HCT116 (cell line): ENCODE results near the gene C12orf57. TPM values are rescaled to one million over a fixed set of nuclear protein-coding genes. Genes with fewer than 3 reads are reported as not detected.
A peak's percentile ranks its signal among the peaks of the same experiment; 100 is the strongest.

Experiments
- ATAC-seq: fragments of 200-7000 bp; cut with Tn5 transposase; 2 replicates; pipeline ENCODE4 v1.9.1; 2020; ENCODE audit warnings: mild to moderate bottlenecking, moderate library complexity
- BruUV-seq: library from RNA; stranded (reverse); fragments of 400-500 nt; replicated peaks from 2 replicates; lab custom pipeline; 2021; lab: Mats Ljungman, UMichigan
- CTCF ChIA-PET: fragments of 300-600 bp; sonication (Branson Sonifier 250); formaldehyde crosslinking; loops from one replicate; lab custom pipeline; 2021; ENCODE audit warnings: antibody characterized with exemption; lab: Charles Lee
- POLR2A ChIA-PET: fragments of 300-600, 350-600 bp; sonication (Branson Sonifier 250); formaldehyde crosslinking; loops from one replicate; lab custom pipeline; 2021; ENCODE audit warnings: antibody characterized with exemption; lab: Charles Lee
- RAD21 ChIA-PET, 2 experiments: fragments of 300-600 bp; sonication (Branson Sonifier 250); formaldehyde crosslinking; loops; one replicate each; lab custom pipeline; 2023; ENCODE audit warnings: low total read pairs in 2 of 2; ENCODE audit not compliant: uncharacterized antibody in 2 of 2, unreplicated experiment in 2 of 2, low non-redundant PET in 1 of 2; lab: Charles Lee
- DNase-seq: peaks from one replicate; pipeline ENCODE4 v3.0.0-alpha.2; 2010; ENCODE audit warnings: low read depth, low spot score
- H2AFZ ChIP-seq: fragments of 200-600 bp; shearing (Covaris generic), sonication (generic); 2 replicates; pipeline ENCODE4 v1.6.1; 2017; ENCODE audit warnings: low read depth, mixed run types, mixed read lengths, antibody characterized with exemption, low read length; ENCODE audit not compliant: poor library complexity, severe bottlenecking
- H3K27ac ChIP-seq: 2 replicates; pipeline ENCODE4 v1.5.1; 2012; ENCODE audit warnings: low read depth, low read length
- H3K27me3 ChIP-seq: fragments of 200-600 bp; sonication (generic); 2 replicates; pipeline ENCODE4 v1.6.1; 2016; ENCODE audit warnings: mixed run types, low read length, mixed read lengths; ENCODE audit not compliant: insufficient read depth
- H3K36me3 ChIP-seq, 2 experiments: fragments of 200-500 bp in 1 of 2; fragments of 200-600 bp in 1 of 2; sonication (Bioruptor generic) in 1 of 2; sonication (generic) in 1 of 2; 2 replicates each; pipeline versions ENCODE4 v1.5.1 to v1.6.1; 2014 to 2016; ENCODE audit warnings: low read length in 2 of 2, inconsistent platforms in 1 of 2, mixed read lengths in 1 of 2, mixed run types in 1 of 2; ENCODE audit not compliant: insufficient read depth in 2 of 2, control insufficient read depth in 1 of 2
- H3K4me1 ChIP-seq, 2 experiments: fragments of 200-600 bp in 1 of 2; sonication (generic) in 1 of 2; 2 replicates each; pipeline versions ENCODE4 v1.5.1 to v1.6.1; 2012 to 2017; ENCODE audit warnings: low read length in 2 of 2, inconsistent platforms in 1 of 2, mild to moderate bottlenecking in 1 of 2, mixed read lengths in 1 of 2, mixed run types in 1 of 2, moderate library complexity in 1 of 2; ENCODE audit not compliant: insufficient read depth in 2 of 2, control insufficient read depth in 1 of 2
- H3K4me2 ChIP-seq: fragments of 200-600 bp; sonication (generic); 2 replicates; pipeline ENCODE4 v1.6.1; 2017; ENCODE audit warnings: mixed run types, low read length, mixed read lengths
- H3K4me3 ChIP-seq, 2 experiments: fragments of 200-600 bp in 1 of 2; sonication (generic) in 1 of 2; replicated peaks in 1 of 2; 2 replicates each; pipeline ENCODE4 v1.5.1; 2011 to 2016; ENCODE audit warnings: low read length in 2 of 2, control low read depth in 1 of 2, low read depth in 1 of 2, mild to moderate bottlenecking in 1 of 2, mixed read lengths in 1 of 2, mixed run types in 1 of 2
- H3K79me2 ChIP-seq: fragments of 200-600 bp; sonication (generic); 2 replicates; pipeline ENCODE4 v1.6.1; 2017; ENCODE audit warnings: mild to moderate bottlenecking, mixed run types, low read length, moderate library complexity, mixed read lengths; ENCODE audit not compliant: insufficient read depth
- H3K9ac ChIP-seq: fragments of 200-600 bp; sonication (generic); 2 replicates; pipeline ENCODE4 v1.6.1; 2016; ENCODE audit warnings: low read length, mixed read lengths
- H3K9me2 ChIP-seq: fragments of 200-600 bp; sonication (generic), shearing (Covaris generic); 2 replicates; pipeline ENCODE4 v1.6.1; 2017; ENCODE audit warnings: mixed run types, mild to moderate bottlenecking, moderate library complexity; ENCODE audit not compliant: insufficient read depth
- H3K9me3 ChIP-seq, 2 experiments: fragments of 200-500 bp in 1 of 2; fragments of 200-600 bp in 1 of 2; sonication (Bioruptor generic) in 1 of 2; sonication (generic) in 1 of 2; 2 replicates each; pipeline ENCODE4 v1.6.1; 2014 to 2017; ENCODE audit warnings: low read length in 2 of 2, mixed read lengths in 2 of 2, inconsistent platforms in 1 of 2, low read depth in 1 of 2, mild to moderate bottlenecking in 1 of 2, mixed run types in 1 of 2, moderate library complexity in 1 of 2; ENCODE audit not compliant: control insufficient read depth in 1 of 2, insufficient read depth in 1 of 2
- H4K20me1 ChIP-seq: fragments of 200-600 bp; sonication (generic), shearing (Covaris generic); 2 replicates; pipeline ENCODE4 v1.6.1; 2017; ENCODE audit warnings: mixed run types, mild to moderate bottlenecking, moderate library complexity; ENCODE audit not compliant: insufficient read depth
- CBX3 ChIP-seq: IDR thresholded peaks from 2 replicates; pipeline ENCODE4 v1.6.1; 2012; ENCODE audit warnings: low read depth
- EGR1 ChIP-seq: IDR thresholded peaks from 2 replicates; pipeline ENCODE4 v1.6.1; 2012; ENCODE audit warnings: low read depth
- ELF1 ChIP-seq: IDR thresholded peaks from 2 replicates; pipeline ENCODE4 v1.6.1; 2012; ENCODE audit warnings: low read depth, borderline replicate concordance
- EZH2 ChIP-seq: fragments of 200-600 bp; sonication (generic); IDR thresholded peaks from 2 replicates; pipeline ENCODE4 v1.6.1; 2017; ENCODE audit warnings: antibody characterized with exemption, mixed run types
- EZH2phosphoT487 ChIP-seq: fragments of 200-600 bp; IDR thresholded peaks from 2 replicates; pipeline ENCODE4 v1.6.1; 2018; ENCODE audit warnings: antibody characterized with exemption, borderline replicate concordance
- JUND ChIP-seq: IDR thresholded peaks from 2 replicates; pipeline ENCODE4 v1.6.1; 2012
- POLR2A ChIP-seq: IDR thresholded peaks from 2 replicates; pipeline ENCODE4 v1.7.0; 2011; ENCODE audit warnings: borderline replicate concordance; ENCODE audit not compliant: insufficient read depth, insufficient read length; ENCODE audit errors: extremely low read depth
- POLR2AphosphoS5 ChIP-seq: IDR thresholded peaks from 2 replicates; pipeline ENCODE4 v1.6.1; 2011; ENCODE audit warnings: mild to moderate bottlenecking, low read depth, low read length, moderate library complexity
- RAD21 ChIP-seq: IDR thresholded peaks from 2 replicates; pipeline ENCODE4 v1.6.1; 2012; ENCODE audit warnings: low read depth, mild to moderate bottlenecking
- SP1 ChIP-seq: IDR thresholded peaks from 2 replicates; pipeline ENCODE4 v1.6.1; 2012; ENCODE audit warnings: low read depth
- TCF7L2 ChIP-seq: IDR thresholded peaks from 2 replicates; pipeline ENCODE4 v1.7.0; 2011; ENCODE audit warnings: borderline replicate concordance, inconsistent platforms; ENCODE audit not compliant: insufficient read depth, insufficient read length; ENCODE audit errors: extremely low read depth
- ZFX ChIP-seq: fragments of 450-650 bp; IDR thresholded peaks from 2 replicates; pipeline ENCODE4 v1.6.1; 2017
- ZNF274 ChIP-seq: fragments of 200-500 bp; sonication (Bioruptor generic); IDR thresholded peaks from 2 replicates; pipeline ENCODE4 v1.6.1; 2014; ENCODE audit warnings: mild to moderate bottlenecking, low read depth, low read length, inconsistent platforms
- intact Hi-C: fragments of 100-400 bp; cut with micrococcal nuclease; formaldehyde crosslinking; loops from 2 replicates; pipeline ENCODE4 v1.10.0; 2022
- total RNA-seq: library from RNA; stranded (reverse); gene quantifications from one replicate; pipeline ENCODE4 v1.2.1, GENCODE V29; 2021; ENCODE audit not compliant: unreplicated experiment
- TF ChIP-seq, protein P1 (sequence below), 3 experiments: fragments of 200-600 bp in 1 of 3; sonication (generic) in 1 of 3; IDR thresholded peaks in 2 of 3; conservative IDR thresholded peaks in 1 of 3; 2 replicates each; pipeline ENCODE4 v1.5.1; 2012 to 2017; ENCODE audit warnings: low read depth in 2 of 3, low read length in 2 of 3, antibody characterized with exemption in 1 of 3, borderline replicate concordance in 1 of 3, control low read depth in 1 of 3, mild to moderate bottlenecking in 1 of 3, mixed read lengths in 1 of 3, mixed run types in 1 of 3, moderate library complexity in 1 of 3; ENCODE audit not compliant: insufficient read depth in 1 of 3

The C12orf57 gene
- total RNA-seq, 1 experiment from 2014 or later = 202 TPM

DNA sequence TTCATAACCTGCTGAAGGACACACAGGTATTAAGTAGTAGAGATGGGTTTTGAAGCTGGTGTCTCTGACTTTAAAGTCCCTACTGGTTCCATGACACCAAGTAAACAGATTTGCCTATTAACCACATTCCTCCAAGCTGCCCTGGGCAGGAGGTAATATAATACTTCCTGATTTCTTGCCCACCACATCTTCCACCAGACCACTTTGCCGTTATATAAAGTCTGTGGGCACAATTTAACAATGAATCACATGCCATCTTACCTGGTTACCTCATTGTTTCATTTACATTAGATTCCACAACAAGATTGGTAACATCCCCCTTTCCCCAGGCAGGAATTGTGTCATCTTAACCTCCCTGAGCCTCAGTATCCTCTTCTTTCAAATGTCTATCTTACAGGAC, 40.1 kb upstream of the C12orf57 start:
- TF ChIP-seq TCF7L2 = no peak
- TF ChIP-seq ELF1 = no peak
- no peak for TF ChIP-seq POLR2A
- TF ChIP-seq EZH2phosphoT487 = no peak
- no peak for TF ChIP-seq POLR2AphosphoS5
- no peak for TF ChIP-seq EGR1
- TF ChIP-seq JUND = no peak
- no peak for TF ChIP-seq ZFX
- TF ChIP-seq, protein P1, sequence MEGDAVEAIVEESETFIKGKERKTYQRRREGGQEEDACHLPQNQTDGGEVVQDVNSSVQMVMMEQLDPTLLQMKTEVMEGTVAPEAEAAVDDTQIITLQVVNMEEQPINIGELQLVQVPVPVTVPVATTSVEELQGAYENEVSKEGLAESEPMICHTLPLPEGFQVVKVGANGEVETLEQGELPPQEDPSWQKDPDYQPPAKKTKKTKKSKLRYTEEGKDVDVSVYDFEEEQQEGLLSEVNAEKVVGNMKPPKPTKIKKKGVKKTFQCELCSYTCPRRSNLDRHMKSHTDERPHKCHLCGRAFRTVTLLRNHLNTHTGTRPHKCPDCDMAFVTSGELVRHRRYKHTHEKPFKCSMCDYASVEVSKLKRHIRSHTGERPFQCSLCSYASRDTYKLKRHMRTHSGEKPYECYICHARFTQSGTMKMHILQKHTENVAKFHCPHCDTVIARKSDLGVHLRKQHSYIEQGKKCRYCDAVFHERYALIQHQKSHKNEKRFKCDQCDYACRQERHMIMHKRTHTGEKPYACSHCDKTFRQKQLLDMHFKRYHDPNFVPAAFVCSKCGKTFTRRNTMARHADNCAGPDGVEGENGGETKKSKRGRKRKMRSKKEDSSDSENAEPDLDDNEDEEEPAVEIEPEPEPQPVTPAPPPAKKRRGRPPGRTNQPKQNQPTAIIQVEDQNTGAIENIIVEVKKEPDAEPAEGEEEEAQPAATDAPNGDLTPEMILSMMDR (IDR thresholded peaks at IDR 0.05 in 2 of 3, conservative IDR thresholded peaks at IDR 0.05 in 1 of 3; ENCODE audit: borderline replicate concordance in 1 of 3, insufficient read depth in 1 of 3, low read depth in 2 of 3, low read length in 2 of 3) = no peak
- TF ChIP-seq RAD21 = no peak
- TF ChIP-seq SP1 = no peak
- no peak for TF ChIP-seq ZNF274
- no peak for TF ChIP-seq EZH2
- TF ChIP-seq CBX3 = no peak
- intact Hi-C loops = no loop called here

More for the DNA sequence above, 40.1 kb upstream of the C12orf57 start:
- Histone ChIP-seq H3K9ac (peak overlapping the region; percentile 80; the same call in 1 of the 2 replicates), H4K20me1 (no peaks in the 10 kb centered on the region), H2AFZ (no peak overlapping the region), H3K27ac (0 out of 2 replicates have a peak overlapping the region, but pooled peaks have one; percentile 26), H3K79me2 (no peaks in the 10 kb centered on the region), H3K9me2 (no peaks in the 10 kb centered on the region), H3K9me3 (no peaks in the 10 kb centered on the region), H3K4me2 (peak overlapping the region; percentile 98), H3K27me3 (no peaks in the 10 kb centered on the region), H3K4me1 (peaks cover 10 to 31% of the 10 kb centered on the region in 2 experiments), H3K36me3 (no peaks in the 10 kb centered on the region), H3K4me3 (peak overlapping the region in 1 of 2 experiments; percentile 82; a peak in 2 of 4 replicates)
- ChIA-PET RAD21 (no interaction called here), POLR2A (interaction anchor here (1.3 to 1.5 kb wide), 3 partner anchors 12 to 22 kb away, joined by 3 to 4 read pairs (median 3); no protein-coding TSS in a partner anchor), CTCF (interaction anchor here (1.5 kb wide), 1 partner anchor 22 kb away, joined by 5 read pairs; no protein-coding TSS in a partner anchor)
- BruUV-seq = no TSS peak
- no peak for ATAC-seq
- DNase-seq = no peak
